ENCODE results near the gene IL3RA.
A peak's percentile ranks its signal among the peaks of the same experiment; 100 is the strongest.
"Not testable (repeated sequence)": the region's sequence is repeated elsewhere in the genome, so short reads cannot be mapped to it uniquely, and the experiment has no call there.

The IL3RA gene

DNA sequence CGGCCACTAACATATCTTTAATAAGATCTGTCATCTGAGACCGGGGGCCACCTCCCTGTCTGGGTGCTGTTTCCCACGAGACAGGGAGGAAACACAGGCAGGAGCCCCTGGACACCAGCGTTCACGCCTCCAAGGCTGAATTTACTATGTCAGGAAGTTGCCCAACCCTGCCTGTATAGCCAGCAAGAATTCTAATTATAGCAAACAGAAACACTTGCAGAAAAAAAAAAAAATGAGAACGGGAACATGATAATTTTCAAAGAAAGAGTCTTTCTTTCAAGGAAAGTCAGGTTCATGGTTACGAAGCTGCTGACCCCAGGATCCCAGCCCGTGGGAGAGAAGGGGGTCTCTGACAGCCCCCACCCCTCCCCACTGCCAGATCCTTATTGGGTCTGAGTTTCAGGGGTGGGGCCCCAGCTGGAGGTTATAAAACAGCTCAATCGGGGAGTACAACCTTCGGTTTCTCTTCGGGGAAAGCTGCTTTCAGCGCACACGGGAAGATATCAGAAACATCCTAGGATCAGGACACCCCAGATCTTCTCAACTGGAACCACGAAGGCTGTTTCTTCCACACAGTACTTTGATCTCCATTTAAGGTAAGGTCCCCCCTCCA, at the start of gene IL3RA:
IL3RA (plus strand) TSS at position 455 of the 613 bp plus-strand sequence. CDS start 4,981 bp downstream, outside the sequence.
- DNase-seq (ENCODE audit: low spot score) = no peak

DNA sequence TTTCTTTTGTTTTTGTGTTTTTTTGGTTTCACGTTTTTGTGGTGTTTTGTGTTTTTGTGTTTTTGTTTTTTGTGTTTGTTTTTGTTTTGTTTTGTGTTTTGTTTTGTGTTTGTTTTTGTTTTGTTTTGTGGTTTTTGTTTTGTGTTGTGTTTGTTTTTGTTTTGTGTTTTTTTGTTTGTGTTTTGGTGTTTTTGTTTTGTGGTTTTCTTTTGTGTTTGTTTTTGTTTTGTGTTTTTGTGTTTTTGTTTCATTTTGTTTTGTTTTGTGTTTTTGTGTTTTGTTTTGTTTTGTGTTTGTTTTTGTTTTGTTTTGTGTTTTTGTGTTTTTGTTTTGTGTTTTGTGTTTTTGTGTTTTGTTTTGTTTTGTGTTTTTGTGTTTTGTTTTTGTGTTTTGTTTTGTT, 47.0 kb upstream of the IL3RA start:
- no peak for DNase-seq (ENCODE audit: low spot score)

DNA sequence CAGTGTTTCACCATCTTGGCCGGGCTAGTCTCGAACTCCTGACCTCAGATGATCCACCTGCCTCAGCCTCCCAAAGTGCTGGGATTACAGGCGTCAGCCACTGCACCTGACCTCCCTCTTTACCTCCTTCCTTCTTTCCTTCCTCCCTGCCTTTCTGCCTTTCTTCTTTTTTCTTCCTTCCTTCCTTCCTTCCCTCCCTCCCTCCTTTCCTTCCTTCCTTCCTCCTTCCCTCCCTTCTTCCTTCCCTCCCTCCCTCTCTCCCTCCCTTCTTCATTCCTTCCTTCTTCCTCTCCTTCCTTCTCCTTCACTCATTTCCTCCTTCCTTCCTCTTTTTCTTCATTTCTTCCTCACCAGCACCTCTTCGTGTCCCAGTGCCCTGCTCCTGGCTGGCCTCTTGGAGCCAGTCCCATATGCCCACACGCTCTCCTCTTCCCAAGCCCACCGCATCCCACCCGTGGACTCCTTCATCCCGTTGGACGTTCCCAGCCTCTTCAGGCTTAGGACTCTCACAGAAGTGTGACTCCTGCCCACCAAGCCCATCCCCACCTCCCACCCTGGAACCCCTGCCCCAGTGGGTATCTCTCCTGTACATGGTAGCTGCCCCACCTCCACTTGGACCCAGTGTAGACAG, 45.4 kb upstream of the IL3RA start:
- DNase-seq (ENCODE audit: low spot score) = no peak

DNA sequence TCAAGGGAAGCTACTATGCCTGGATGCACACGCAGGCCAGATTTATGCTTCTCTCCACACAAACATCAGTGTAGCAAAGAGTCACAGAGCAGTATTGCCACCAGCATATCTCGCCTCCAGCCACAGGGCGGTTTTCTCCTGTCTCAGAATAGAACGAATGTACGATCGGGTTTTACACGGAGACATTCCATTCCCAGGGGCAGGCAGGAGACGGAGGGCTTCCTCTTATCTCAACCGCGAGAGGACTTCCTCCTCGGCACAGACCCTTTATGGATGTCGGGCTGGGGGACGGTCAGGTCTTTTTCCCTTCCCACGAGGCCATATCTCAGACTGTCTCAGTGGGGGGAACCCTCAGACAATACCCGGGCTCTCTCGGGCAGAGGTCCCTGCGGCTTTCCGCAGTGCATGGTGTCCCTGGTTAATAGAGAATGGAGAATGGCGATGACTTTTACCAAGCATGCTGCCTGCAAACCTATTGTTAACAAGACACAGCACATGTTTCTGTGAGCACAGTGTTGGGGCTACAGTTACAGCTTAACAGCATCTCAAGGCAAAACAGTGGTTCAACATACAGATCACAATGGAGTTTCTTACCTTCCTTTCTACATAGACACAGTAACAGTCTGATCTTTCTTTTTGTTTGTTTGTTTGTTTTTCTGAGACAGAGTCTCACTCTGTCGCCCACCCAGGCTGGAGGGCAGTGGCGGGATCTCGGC, 43.9 kb upstream of the IL3RA start:
- no peak for DNase-seq (ENCODE audit: low spot score)

DNA sequence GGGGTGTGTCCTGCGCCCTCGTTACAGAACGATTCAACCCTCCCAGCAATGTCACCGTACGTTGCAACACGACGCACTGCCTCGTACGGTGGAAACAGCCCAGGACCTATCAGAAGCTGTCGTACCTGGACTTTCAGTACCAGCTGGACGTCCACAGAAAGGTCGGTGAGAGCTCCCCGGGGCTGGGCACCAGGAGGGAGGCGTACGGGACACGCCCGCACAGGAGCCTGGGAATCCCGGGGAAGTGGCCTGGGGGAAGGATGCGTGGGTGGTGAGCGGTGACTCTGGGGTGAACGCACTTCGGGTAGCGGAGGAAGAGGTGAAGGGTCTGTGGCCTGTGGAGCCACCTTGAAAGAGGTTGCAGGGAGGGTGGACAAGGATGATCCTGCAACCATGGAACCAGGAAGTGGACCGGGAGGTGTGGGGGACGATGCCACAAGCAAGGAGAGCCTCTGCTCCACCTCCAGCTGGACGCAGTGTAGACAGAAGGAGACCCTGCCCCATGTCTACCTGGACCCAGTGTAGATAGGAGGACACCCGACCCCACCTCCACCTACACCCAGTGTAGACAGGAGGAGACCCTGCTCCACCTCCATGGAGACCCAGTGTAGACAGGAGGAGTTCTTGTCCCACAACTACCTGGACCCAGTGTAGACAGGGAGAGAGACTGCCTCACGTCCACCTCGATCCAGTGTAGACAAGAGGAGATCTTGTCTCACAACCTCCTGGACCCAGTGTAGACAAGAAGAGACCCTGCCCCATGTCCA, 42.1 kb upstream of the IL3RA start:
- no peak for DNase-seq (ENCODE audit: low spot score)

DNA sequence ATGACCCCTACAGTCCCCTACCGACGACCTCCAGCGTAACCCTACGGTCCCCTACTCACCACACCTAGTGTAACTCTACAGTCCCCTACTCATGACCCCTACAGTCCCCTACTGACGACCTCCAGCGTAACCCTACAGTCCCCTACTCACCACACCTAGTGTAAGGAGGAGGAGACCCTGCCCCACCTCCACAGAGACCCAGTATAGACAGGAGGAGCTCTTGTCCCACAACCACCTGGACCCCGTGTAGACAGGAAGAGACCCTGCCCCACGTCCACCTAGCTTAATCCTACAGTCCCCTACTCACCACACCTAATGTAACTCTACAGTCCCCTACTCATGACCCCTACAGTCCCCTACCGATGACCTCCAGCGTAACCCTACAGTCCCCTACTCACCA, 41.0 kb upstream of the IL3RA start:
- no peak for DNase-seq (ENCODE audit: low spot score)

DNA sequence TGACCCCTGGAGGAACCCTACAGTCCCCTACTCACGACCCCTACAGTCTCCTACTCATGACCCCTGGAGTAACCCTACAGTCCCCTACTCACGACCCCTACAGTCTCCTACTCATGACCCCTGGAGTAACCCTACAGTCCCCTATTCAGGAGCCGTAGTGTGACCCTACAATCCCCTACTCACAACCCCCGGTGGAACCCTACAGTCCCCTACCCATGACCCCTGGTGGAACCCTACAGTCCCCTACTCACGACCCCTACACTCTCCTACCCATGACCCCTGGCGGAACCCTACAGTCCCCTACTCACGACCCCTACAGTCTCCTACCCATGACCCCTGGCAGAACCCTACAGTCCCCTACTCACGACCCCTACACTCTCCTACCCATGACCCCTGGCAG, 39.0 kb upstream of the IL3RA start:
- not testable (repeated sequence) for DNase-seq (ENCODE audit: low spot score)

DNA sequence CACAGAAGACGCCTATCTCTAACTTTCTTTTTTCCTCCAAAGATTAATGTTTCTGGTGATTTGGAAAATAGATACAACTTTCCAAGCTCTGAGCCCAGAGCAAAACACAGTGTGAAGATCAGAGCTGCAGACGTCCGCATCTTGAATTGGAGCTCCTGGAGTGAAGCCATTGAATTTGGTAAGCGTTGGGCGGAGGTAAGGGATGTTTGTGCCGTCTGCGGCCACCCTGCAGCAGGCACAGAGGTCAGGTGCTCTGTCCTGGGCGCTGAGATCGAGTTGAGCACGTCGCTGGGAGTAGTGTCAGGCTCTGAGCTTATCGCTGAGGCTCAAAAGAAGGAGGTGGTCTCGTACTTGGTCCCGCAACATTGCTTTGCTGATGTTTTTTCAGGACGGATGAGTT, 36.1 kb upstream of the IL3RA start:
- DNase-seq (ENCODE audit: low spot score) = no peak

DNA sequence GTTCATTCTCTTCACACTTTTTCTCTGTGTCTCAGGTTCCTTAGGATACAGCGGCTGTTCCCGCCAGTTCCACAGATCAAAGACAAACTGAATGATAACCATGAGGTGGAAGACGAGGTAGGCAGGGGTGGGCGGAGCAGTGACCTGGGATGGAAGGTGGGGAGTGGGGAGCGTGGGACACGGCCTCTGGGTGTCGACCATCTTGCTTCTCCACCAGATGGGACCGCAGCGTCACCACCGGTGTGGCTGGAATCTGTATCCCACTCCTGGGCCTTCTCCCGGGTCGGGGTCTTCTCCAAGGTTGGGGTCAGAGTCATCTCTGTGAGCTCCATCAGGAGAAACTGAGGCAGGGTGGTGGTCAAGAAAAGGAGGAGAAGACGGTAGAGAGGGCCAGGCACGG, 31.2 kb upstream of the IL3RA start:
- no peak for DNase-seq (ENCODE audit: low spot score)

DNA sequence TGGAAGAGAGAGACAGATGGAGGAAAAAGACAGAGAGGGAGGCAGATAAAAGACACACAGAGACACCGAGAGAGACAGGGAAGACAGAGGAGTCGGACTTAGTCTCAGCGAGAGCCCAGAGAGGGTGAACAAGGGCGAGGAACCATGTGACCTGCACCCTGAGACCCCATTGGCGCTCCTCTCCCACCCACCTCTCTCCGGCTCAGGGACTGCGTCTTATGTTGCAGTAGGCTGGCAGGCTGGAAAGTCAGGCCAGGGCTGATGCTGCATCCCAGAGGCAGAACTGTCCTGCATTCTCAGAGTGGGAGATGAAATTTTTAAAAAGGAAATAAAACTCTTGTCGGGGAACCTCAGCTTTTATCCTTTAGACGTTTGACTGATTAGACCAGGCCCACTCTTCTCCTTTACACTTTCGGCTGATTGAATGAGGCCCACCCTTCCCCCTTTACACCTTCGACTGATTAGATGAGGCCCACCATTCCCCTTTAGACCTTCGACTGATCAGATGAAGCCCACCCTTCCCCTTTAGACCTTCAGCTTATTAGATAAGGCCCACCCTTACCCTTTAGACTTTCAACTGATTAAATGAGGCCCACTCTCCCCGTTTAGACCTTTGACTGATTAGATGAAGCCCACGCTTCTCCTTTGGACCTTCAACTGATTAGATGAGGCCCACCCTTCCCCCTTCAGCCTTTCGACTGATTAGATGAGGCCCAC, 29.5 kb upstream of the IL3RA start:
- no peak for DNase-seq (ENCODE audit: low spot score)

DNA sequence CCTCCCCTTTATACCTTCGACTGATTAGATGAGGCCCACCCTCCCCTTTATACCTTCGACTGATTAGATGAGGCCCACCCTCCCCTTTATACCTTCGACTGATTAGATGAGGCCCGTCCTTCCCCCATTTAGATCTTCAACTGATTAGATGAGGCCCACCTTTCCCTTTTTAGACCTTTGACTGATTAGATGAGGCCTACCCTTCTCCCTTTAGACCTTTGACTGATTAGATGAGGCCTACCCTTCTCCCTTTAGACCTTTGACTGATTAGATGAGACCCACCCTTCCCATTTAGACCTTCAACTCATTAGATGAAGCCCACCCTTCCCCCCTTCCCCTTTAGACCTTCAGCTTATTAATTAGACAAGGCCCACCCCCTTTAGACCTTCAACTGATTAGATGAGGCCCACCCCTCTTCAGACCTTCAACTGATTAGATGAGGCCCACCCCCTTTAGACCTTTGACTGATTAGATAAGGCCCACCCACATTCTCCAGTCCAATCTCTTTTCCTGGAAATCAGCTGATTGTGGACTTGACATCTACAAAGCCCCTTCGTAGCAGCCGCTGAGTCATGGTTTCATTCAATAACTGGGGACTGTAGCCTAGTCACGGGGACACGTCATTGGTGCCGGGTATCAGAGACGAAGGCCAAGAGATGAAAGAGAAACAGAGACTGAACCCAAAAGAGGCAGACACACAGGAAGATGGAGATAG, 28.8 kb upstream of the IL3RA start:
- DNase-seq (ENCODE audit: low spot score) = no peak

DNA sequence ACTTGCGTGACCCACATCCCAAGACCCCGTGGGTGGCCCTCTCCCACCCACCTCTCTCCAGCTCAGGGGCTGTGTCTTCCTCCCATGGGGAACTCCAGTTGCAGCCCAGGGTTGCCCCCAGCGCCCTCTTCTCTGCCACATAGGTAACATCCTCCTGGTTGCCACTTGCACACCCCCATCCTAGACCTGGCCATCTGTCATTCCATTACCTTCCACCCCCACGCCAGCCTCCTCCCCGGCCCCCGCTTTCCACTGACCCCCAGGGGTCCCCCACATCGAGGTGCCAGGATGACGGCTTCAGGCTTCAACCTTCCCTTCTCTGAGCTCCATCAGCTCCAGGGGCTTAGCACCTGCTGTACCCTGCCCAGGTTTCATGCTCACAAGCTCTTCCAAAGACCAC, 28.1 kb upstream of the IL3RA start:
- DNase-seq (ENCODE audit: low spot score) = no peak

DNA sequence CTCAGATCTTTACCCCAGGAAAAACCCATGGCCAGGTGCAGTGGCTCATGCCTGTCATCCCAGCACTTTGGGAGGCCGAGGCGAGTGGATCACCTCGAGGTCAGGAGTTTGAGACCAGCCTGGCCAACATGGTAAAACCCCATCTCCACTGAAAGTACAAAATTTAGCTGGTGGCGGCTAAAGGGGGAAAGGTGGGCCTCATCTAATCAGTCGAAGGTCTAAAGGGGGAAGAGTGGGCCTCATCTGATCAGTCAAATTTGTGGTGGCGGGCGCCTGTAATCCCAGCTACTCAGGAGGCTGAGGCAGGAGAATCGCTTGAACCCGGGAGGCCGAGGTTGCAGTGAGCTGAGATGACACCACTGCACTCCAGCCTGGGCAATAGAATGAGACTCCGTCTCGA, 27.7 kb upstream of the IL3RA start:
- DNase-seq (ENCODE audit: low spot score) = not testable (repeated sequence)

DNA sequence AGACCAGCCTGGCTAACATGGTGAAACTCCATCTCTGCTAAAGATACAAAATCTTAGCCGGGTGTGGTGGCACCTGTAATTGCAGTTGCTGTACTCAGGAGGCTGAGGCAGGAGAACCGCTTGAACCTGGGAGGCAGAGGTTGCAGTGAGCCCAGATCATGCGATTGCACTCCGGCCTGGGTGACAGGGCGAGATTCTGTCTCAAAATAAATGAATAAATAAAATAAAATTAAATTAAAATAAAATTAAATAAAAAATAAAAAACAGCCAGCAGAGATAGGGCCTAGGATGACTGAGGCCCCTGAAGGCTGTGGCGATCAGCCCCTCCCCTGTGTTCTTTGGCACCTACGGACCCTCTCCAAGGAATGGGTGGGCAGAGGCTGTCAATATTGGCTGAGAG, 22.8 kb upstream of the IL3RA start:
- DNase-seq (ENCODE audit: low spot score) = no peak

DNA sequence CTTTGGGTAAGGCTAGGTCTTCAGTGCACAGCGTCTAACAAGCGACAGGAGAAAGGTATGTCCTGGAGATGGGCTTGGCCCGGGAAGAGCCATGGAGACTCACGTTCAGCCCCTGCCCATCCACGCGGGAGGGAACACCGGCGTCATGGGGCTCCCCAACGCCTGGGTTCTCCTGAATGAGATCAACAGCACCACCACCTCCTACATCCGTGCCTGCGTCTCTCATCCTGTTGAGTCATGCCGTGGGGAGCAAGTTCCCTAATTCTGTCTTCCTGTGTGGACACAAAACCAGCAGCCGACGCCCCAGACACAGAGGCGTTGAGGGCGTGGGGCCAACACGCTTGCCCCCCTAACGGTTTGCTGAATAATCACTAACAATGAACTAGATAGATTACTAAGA, 20.1 kb upstream of the IL3RA start:
- DNase-seq (ENCODE audit: low spot score) = no peak

DNA sequence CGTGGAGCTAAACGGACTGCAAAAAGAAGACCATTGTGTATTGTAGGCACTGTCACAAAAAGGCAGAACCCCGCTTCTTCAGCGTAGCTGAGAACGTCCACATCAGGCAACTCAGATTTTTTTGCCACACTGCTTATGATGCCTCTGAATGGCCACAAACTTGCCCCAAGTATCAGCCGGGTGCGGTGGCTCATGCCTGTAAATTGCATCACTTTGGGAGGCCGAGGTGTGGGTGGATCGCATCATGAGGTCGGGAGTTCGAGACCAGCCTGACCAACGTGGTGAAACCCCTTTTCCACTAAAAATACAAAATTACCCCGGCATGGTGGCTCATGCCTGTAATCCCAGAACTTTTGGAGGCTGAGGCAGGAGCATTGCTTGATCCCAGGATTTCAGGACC, 14.9 kb upstream of the IL3RA start:
- no peak for DNase-seq (ENCODE audit: low spot score)

DNA sequence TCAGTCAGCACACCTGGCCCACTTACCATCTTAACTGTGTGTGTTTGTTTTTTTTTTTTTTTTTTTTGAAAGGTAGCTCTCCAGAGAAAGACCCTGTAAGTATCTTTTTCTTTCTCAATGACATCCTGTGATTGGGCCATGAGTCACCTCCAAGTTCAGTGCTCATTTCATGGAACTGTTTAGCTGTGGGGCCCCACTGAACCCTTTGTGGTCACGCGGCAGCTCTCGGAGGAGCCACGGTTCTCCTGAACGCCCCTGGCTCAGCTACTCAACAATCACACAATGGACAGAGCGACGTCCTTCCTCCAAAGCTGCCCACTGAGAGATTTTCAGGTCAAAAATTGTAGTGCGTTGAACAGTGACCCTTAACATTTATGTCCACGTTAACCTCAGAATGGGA, 14.2 kb upstream of the IL3RA start:
- no peak for DNase-seq (ENCODE audit: low spot score)

DNA sequence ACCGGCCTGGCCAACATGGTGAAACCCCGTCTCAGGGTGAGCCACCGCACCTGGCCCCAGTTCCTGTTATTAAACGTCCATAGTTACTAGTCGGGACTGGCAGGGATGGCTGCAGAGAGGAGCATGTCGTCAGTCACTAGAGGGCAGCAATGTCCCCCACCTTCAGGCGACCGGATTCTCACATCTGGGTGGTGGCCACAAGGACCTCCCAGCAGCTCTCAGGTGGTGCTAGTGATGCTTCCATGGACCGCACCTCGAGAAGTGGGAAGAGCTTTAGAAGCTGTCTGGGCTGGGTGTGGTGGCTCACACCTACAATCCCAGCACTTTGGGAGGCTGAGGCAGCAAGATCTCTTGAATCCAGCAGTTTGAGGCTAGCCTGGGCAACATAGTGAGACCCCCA, 13.3 kb upstream of the IL3RA start:
- peak; percentile 66 for DNase-seq (ENCODE audit: low spot score)

DNA sequence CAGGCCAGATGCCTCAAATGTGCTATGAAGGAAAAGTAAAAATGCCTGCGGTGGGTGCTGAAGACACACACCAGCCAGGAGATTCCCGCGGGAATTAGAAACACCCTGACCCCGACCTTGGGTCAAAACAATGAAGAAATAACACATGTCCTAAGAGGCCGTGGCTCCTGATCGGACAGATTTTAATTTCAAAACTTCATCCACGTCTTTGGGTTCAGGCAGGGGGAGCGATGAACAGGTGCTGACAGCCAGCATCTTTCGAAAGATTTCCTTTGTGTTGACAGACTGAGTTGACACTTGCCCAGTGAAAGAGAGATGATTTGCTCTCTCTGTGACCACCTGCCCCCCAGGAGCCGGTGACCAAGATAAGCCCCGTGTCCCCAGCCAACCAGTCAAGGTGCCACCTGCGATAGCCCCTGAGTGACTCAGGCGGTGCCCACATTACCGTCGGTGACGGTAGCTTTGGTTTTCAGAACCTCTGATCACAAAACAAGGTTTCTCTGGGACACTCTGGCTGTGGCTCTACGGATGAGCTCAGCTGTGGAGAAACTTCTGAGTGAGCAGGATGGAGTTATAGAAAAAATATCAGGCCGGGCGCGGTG, 11.0 kb upstream of the IL3RA start:
- DNase-seq (ENCODE audit: low spot score) = no peak

DNA sequence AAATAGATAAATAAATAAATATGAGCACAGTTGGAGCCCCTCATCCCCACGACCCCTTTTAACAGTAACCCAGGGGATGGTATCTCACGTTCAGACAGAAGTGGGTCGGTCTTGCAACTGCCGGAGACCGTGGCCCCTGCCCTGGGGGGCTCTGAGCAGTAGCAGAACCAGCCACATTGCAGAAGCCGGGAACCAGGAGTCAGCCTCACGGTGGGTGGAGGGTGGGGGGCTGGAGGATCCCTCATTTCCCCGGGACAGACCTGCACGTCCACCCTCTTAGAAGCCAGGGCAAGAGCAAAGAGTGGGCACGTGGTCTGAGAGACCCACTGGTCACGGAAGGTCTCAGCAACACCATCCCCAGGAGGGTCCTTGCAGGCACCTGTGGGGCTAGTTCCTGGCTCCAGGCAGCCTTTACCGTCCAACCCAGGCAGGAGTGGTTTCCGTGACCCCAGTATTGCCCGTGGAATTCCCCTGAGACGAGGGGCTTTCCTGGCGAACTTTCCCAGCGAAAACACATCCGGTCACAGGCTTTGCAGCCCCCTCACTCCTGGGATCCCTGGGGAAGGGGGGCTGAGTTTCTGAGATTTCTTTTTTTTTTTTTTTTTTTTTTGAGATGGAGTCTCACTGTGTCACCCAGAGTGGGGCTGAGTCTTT, 8.8 kb upstream of the IL3RA start:
- DNase-seq (ENCODE audit: low spot score) = no peak

DNA sequence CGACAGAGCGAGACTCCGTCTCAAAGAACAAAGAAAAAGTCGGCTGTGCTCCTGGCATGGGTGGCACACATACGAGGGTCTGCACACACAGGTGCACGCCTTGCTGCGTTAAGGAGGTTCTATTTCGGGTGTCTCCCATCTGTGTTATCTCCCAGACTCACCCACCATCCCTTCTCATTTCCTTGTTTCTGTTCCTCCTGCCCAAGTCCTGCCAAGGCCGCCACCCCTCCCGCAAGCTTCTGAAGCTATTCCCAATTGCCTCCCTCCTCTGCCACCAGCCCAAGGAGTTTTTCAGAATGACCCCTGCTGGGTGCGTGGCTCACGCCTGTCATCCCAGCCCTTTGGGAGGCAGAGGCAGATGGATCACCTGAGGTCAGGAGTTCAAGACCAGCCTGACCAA, 6.0 kb upstream of the IL3RA start:
- no peak for DNase-seq (ENCODE audit: low spot score)

Data from HuH-7 (cell line).